CD4-positive, alpha-beta T cell treated with Interleukin-6 for 4 hours (primary cell): ENCODE data around the gene GDF3.

ENCODE experiments used
- DNase-seq: peaks from one replicate; pipeline ENCODE4 v3.0.0-alpha.2; 2020; ENCODE audit warnings: mixed read lengths

Gene GDF3

GRCh38 chr12:7666595-7666994 is 29.0 kb downstream of the GDF3 start:
- DNase-seq, result no peak

- DNase-seq, result no peak
Observed at GRCh38 chr12:7661741-7662140, 33.8 kb downstream of the GDF3 start.

- no peak for DNase-seq
Observed at GRCh38 chr12:7656121-7656520, 39.5 kb downstream of the GDF3 start.

- DNase-seq, result no peak
Observed at GRCh38 chr12:7650091-7650490, 45.5 kb downstream of the GDF3 start.

GRCh38 chr12:7647071-7647470 is 48.5 kb downstream of the GDF3 start:
- no peak for DNase-seq

- DNase-seq, result no peak
Observed at GRCh38 chr12:7646178-7646475, 49.4 kb downstream of the GDF3 start.

GRCh38 chr12:7645395-7646177 is 50.0 kb downstream of the GDF3 start:
- DNase-seq, result peak; percentile 53

GRCh38 chr12:7642876-7643309 is 52.7 kb downstream of the GDF3 start:
- peak; percentile 17 for DNase-seq

- DNase-seq, result no peak
Observed at GRCh38 chr12:7642287-7642686, 53.3 kb downstream of the GDF3 start.

GRCh38 chr12:7640123-7640995 is 55.2 kb downstream of the GDF3 start:
- DNase-seq, result peak; percentile 66
